ENCODE results near the gene RPS23.

DNA sequence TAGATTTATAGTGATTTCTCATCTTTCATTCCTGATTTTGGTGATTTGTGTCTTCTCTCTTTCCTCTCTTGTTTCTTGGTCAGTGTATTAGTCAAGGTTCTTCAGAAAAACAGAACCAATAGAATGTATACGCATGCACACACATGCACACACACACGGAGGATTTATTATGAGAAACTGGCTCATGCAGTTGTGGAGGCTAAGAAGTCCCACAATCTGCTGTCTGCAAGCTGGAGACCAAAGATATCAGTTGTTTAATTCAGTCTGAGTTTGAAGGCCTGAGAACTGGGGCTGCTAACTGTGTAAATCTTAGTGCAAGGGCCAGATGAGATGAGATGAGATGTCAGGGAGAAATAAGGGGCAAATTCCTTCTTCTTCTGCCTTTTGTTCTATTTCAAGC is 5.7 kb upstream of the RPS23 start:
- TF ChIP-seq CTCF (IDR thresholded peaks at IDR 0.05) (no peak), FOXK1 (CRISPR knock-in tag; IDR thresholded peaks at IDR 0.05) (no peak), SP1 (CRISPR knock-in tag; conservative IDR thresholded peaks at IDR 0.05) (no peak), ATF3 (CRISPR knock-in tag; conservative IDR thresholded peaks at IDR 0.05) (no peak), CBFB (CRISPR knock-in tag; IDR thresholded peaks at IDR 0.05; ENCODE audit: low read depth) (no peak), ELF4 (CRISPR knock-in tag; IDR thresholded peaks at IDR 0.05; ENCODE audit: low read depth) (no peak), ATF1 (CRISPR knock-in tag; IDR thresholded peaks at IDR 0.05) (no peak), USF2 (CRISPR knock-in tag; IDR thresholded peaks at IDR 0.05) (no peak), GABPB1 (CRISPR knock-in tag; IDR thresholded peaks at IDR 0.05) (no peak), CREB1 (CRISPR knock-in tag; IDR thresholded peaks at IDR 0.05) (no peak), RORB (CRISPR knock-in tag; IDR thresholded peaks at IDR 0.05) (no peak), GTF2I (CRISPR knock-in tag; conservative IDR thresholded peaks at IDR 0.05) (no peak)
- TF ChIP-seq, protein P1, sequence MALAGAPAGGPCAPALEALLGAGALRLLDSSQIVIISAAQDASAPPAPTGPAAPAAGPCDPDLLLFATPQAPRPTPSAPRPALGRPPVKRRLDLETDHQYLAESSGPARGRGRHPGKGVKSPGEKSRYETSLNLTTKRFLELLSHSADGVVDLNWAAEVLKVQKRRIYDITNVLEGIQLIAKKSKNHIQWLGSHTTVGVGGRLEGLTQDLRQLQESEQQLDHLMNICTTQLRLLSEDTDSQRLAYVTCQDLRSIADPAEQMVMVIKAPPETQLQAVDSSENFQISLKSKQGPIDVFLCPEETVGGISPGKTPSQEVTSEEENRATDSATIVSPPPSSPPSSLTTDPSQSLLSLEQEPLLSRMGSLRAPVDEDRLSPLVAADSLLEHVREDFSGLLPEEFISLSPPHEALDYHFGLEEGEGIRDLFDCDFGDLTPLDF (CRISPR knock-in tag; IDR thresholded peaks at IDR 0.05): no peak
- TF ChIP-seq, protein P2, sequence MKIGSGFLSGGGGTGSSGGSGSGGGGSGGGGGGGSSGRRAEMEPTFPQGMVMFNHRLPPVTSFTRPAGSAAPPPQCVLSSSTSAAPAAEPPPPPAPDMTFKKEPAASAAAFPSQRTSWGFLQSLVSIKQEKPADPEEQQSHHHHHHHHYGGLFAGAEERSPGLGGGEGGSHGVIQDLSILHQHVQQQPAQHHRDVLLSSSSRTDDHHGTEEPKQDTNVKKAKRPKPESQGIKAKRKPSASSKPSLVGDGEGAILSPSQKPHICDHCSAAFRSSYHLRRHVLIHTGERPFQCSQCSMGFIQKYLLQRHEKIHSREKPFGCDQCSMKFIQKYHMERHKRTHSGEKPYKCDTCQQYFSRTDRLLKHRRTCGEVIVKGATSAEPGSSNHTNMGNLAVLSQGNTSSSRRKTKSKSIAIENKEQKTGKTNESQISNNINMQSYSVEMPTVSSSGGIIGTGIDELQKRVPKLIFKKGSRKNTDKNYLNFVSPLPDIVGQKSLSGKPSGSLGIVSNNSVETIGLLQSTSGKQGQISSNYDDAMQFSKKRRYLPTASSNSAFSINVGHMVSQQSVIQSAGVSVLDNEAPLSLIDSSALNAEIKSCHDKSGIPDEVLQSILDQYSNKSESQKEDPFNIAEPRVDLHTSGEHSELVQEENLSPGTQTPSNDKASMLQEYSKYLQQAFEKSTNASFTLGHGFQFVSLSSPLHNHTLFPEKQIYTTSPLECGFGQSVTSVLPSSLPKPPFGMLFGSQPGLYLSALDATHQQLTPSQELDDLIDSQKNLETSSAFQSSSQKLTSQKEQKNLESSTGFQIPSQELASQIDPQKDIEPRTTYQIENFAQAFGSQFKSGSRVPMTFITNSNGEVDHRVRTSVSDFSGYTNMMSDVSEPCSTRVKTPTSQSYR (CRISPR knock-in tag; IDR thresholded peaks at IDR 0.05): no peak

Data from WTC11 (cell line).